Activated CD4-positive, alpha-beta T cell treated with anti-CD3 and anti-CD28 coated beads, Interleukin-2, amount 50 U/mL, for 16 hours (primary cell): Measurements from ENCODE around the gene ENPP3.
"Not testable (repeated sequence)": the region's sequence is repeated elsewhere in the genome, so short reads cannot be mapped to it uniquely, and the experiment has no call there.

Source experiments
- DNase-seq: peaks from one replicate; pipeline ENCODE4 v3.0.0-alpha.2; 2020

ENPP3 gene

DNA sequence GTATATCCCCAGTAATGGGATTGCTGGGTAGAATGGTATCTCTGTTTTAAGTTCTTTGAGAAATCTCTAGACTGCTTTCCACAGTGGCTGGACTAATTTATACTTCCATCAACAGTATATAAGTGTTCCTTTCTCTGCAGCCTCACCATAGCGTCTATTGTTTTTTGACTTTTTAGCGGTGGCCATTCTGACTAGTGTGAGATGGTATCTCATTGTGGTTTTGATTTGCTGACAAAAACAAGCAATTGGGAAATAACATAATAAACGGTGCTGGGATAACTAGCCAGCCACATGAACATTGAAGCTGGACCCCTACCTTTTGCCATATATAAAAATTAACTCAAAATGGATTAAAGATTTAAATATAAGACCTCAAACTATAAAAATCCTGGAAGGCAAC is 49.9 kb downstream of the ENPP3 start:
- peak; percentile 42 for DNase-seq

DNA sequence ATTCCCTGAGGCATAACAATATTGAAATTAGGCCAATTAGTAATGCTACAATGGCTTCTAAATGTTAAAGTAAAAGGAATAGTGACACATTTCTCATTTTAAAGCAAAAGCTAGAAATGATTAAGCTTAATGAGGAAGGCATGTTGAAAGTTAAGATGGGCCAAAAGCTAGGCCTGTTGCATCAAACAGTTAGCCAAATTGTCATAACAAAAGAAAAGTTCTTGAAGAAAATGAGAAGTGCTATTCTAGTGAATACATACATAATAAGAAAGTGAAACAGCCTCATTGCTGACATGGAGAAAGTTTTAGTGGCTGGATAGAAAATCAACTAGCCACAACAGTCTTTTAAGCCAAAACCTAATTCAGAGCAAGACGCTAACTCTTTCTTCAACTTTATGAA is 51.2 kb downstream of the ENPP3 start:
- DNase-seq = peak; percentile 72

- no peak for DNase-seq
These were observed 54.9 kb downstream of the ENPP3 start for GRCh38 chr6:131692031-131692430.

GRCh38 chr6:131692589-131692988 is 55.5 kb downstream of the ENPP3 start:
- DNase-seq = no peak

GRCh38 chr6:131693384-131693783 is 56.3 kb downstream of the ENPP3 start:
- no peak for DNase-seq

DNA sequence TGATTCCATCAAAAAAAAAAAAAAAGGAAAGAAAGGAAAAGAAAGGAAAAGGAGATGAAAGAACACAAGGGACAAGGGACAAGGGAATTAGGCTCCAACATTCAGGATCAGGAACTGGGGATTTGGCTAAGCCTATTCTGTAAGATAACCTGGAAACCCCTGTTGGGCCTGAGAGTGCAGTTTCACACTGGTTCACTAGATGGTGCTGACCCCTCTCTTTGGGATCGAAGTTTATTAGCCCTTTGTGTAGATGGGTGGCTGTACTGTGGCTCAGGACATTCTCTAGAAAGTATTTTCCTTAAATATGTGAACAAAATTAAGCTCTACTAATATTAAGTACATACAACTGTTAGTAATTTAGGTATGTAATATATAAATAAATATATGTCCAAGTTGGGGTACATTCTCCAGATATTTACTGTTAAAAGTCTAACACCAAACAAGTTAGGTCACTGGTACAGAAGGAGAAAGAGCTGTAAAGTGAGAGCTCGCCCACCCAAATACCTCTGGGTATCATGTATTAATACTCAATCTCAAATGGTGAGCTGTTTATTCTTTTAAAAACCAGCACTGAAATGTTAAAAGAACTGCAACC is 57.8 kb downstream of the ENPP3 start:
- peak; percentile 44 for DNase-seq

DNA sequence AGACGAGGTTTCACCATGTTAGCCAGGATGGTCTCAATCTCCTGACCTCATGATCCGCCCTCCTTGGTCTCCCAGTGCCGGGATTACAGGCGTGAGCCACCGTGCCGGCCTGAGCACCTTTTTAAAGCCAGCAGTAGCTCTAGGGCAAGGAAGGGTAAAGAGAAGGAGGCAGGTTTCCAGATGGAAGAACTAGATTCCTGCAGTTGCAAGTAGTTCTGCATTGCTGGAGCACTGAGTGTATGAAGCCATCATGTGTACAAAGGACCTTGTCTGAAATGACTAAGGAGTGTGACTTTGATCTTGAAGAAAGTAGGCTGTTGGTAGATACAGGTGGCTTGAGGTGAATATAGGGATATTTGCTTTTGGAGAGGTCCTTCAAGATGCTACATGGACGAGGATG is 59.9 kb downstream of the ENPP3 start:
- DNase-seq = no peak

- not testable (repeated sequence) for DNase-seq
These were observed 63.7 kb downstream of the ENPP3 start for GRCh38 chr6:131700851-131701250.

DNA sequence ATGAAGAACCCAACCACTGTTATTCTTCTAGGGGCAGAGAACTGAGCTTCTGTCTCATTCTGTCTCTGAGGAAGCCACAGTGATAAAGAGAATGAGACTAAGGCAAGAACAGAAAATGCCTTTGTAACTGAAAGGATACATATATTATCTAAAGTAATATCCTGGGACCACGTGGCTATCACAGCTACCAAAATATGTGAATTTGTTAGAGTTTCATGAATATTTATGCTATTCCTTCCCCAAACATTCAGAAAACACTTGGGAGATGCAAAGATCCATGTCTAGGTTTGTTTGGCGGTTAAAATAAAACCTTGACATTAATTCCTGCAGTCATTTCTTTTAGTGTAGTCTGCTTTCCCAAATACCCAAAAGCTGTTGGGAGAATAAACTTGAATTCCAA is 66.8 kb downstream of the ENPP3 start:
- DNase-seq = not testable (repeated sequence)

DNA sequence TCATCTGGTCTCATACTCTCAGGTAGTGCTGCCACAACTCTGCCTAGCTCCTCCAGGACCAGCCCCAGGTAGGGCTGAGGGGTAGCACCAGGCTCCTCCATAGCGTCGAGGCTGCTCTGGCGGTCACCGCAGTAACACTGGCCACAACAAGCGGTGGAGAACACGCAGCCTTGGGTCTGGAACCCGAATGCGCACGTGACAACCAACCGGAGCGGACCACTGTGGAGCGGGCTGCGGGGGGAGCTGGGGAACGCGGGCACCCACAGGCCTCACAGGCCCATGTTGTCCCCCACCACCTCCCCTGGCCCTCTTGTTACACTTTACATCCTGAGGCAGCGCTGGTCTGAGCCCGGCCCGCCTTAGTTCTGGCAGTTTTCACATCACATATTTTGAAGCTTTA is 73.8 kb downstream of the ENPP3 start, which contains the start of gene CTAGE9:
Gene CTAGE9, minus strand, starts transcription at position 101 of the 400 bp plus-strand sequence. Its CDS starts 0 bp downstream, at position 101.
- not testable (repeated sequence) for DNase-seq

GRCh38 chr6:131715567-131715966 is 78.5 kb downstream of the ENPP3 start:
- not testable (repeated sequence) for DNase-seq

DNA sequence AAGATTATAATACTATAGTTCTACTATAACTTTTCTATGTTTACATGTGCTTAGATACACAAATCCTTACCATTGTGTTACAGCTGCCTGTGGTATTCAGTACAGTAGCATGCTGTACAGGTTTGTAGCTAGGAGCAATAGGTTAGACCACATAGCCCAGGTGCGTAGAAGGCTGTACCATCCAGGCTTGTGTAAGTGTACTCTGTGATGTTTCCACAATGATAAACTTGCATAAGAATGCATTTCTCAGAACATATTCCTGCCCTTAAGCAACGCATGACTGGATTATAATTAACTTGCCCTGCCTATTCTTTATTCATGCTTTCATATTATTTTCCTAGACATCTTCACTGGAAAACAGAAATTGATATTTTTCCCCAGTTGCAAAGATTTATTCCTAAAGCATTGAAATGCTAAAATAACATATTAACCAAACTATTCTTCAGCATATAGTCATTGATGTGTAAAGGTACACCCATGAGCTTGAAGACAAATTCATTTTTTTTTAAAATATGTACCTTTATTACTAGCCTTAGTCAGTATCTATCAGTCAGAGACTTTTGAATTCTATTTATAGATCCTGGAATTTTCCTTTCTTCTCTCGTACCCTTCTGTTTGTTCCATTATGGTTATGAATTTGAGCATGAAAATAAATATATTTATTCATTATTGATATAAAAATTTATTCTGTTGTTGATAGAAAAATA is 80.9 kb downstream of the ENPP3 start:
- DNase-seq = no peak

- DNase-seq = no peak
These were observed 84.1 kb downstream of the ENPP3 start for GRCh38 chr6:131721161-131721560.

DNA sequence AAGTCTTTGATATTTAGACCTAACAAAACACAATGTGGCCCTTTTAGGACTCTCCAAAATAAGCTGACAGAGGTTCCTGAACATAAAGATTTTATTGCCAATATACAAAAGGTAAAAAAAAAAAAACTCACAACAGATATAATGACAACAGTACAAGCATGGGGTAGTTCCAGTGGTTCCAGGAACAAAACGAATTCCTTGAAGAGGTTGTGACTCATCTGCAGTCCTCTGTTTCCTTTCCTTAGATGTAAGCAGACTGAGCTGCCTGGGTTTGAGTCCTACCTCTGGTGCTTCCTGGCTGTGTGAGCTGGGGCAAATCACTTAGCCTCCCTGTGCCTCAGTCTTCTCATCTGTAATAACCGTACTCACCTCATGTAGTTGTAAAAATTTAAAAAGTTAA is 87.0 kb downstream of the ENPP3 start:
- no peak for DNase-seq

DNA sequence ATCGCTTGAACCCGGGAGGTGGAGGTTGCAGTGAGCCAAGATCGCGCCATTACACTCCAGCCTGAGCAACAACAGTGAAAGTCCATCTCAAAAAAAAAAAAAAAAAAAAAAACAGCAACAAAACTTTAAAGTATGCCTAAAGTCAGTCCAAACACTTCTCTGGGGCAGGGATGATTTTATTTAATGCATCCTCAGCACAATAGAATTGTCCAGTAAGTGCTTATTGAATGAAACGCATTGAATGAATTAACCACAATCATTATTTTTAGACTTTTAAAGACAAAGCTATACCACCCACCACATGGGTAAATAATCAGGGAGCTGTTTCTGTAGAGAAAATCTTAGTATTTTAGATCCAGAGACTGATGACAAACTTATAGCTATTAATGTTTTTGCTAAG is 90.4 kb downstream of the ENPP3 start:
- DNase-seq = no peak

DNA sequence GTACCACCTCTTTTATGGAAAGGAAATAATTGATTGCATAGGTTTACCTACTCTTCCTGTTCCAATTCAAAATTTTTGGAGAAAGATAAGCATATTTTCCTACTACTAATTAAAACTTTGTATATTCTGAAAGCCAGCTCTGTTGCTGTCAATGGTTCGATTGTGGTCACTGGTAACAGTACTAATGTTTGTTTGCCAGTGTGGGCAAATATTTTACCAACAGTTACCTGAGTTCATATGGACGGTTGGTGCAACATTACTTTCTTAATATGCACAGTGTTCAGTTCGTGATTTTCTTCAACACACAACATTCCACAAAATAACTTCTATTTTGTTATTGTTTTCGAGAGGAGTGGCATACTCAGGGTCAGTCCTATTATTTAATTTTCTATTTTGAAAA is 90.8 kb downstream of the ENPP3 start:
- DNase-seq = no peak

DNA sequence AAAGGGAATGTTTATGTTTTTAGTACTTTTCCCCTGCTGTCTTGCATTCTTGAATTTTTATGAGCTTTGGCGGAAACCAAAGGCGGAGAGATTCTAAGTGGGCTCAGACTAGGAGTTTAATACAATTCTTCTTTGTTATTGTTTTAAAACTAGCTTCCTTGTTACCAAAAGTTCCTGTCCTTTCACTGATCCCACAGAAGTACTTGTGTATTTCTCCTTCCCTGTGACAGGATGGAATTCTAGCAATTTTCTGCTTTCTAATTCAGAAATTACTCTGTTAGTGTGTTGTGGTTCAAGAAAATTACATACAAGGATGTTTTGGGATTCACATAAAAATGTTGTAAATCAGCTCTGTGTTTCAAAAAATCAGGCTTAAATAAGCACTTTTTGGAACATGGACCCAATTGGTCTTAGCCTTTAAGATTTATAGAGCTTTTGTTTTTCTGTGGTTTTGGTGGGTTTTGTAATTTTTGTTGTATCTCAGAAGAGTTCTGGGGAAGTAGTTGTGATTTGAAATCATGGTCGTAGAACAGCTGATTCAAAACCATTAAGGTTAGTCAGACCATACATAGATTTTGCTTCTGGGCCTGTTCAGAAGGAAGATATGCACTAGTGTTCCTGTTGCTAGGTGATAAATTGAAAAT is 91.3 kb downstream of the ENPP3 start:
- DNase-seq = peak; percentile 11

GRCh38 chr6:131729550-131729949 is 92.4 kb downstream of the ENPP3 start:
- DNase-seq = no peak

GRCh38 chr6:131730264-131730663 is 93.2 kb downstream of the ENPP3 start:
- no peak for DNase-seq

GRCh38 chr6:131731224-131731623 is 94.1 kb downstream of the ENPP3 start:
- DNase-seq = no peak

- no peak for DNase-seq
These were observed 96.4 kb downstream of the ENPP3 start for GRCh38 chr6:131733376-131734016.

DNA sequence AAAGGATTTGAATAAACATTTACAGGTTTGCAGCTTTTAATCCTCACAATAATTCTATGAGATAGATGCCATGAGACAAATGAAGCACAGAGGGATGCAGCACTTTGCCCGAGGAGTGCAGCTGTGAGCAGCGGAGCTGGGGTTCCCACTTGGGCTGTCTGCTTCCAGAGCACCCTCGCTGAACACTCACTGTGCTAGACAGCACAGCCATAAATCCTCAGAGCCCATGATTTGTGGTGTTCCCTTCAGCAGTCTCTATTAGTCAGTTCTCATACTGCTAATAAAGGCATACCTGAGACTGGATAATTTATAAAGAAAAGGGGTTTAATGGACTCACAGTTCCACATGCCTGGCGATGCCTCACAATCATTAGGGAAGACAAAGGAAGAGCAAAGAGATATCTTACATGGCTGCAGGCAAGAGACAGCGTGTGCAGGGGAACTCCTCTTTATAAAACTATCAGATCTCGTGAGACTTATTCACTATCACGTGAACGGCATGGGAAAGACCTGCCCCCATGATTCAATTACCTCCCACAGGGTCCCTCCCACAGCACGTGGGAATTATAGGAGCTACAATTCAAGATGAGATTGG is 99.0 kb downstream of the ENPP3 start:
- DNase-seq = no peak

GRCh38 chr6:131736811-131737210 is 99.7 kb downstream of the ENPP3 start:
- no peak for DNase-seq
